K562 (cell line): ENCODE results near the gene CCSER1. TPM values are rescaled to one million over a fixed set of nuclear protein-coding genes. Genes with fewer than 3 reads are reported as not detected.

ENCODE experiments used
- HMBOX1 ChIP-seq: sonication (generic); IDR thresholded peaks from 2 replicates; pipeline ENCODE4 v1.6.1; 2016
- MEIS2 ChIP-seq: fragments of 450-650 bp; IDR thresholded peaks from 2 replicates; pipeline ENCODE4 v1.6.1; 2014; ENCODE audit warnings: mild to moderate bottlenecking; ENCODE audit not compliant: partially characterized antibody
- PHF20 ChIP-seq: fragments of 450-650 bp; IDR thresholded peaks from 2 replicates; pipeline ENCODE4 v1.6.1; 2018; ENCODE audit not compliant: partially characterized antibody
- PHF8 ChIP-seq: fragments of 200-600 bp; sonication (generic); IDR thresholded peaks from 2 replicates; pipeline ENCODE4 v1.6.1; 2012; ENCODE audit warnings: mixed run types, mild to moderate bottlenecking, inconsistent platforms, low read length, moderate library complexity, borderline replicate concordance
- PTTG1 ChIP-seq: fragments of 450-650 bp; IDR thresholded peaks from 2 replicates; pipeline ENCODE4 v1.6.1; 2016; ENCODE audit warnings: low read depth, mild to moderate bottlenecking, missing genetic modification characterization, missing compliant biosample characterization
- RBFOX2 ChIP-seq: fragments of 200-400 bp; formaldehyde crosslinking; IDR thresholded peaks from 2 replicates; pipeline ENCODE4 v1.6.1; 2017; ENCODE audit warnings: low read depth, mild to moderate bottlenecking, low read length, moderate library complexity
- RBM25 ChIP-seq: fragments of 200-400 bp; formaldehyde crosslinking; IDR thresholded peaks from 2 replicates; pipeline ENCODE4 v1.6.1; 2018; ENCODE audit warnings: low read length, low read depth, moderate library complexity; ENCODE audit not compliant: severe bottlenecking
- SRSF3 ChIP-seq: fragments of 200-400 bp; formaldehyde crosslinking; IDR thresholded peaks from 2 replicates; pipeline ENCODE4 v1.6.1; 2016; ENCODE audit warnings: mild to moderate bottlenecking, low read length, moderate library complexity; ENCODE audit not compliant: insufficient read depth
- ZBTB9 ChIP-seq: fragments of 450-650 bp; formaldehyde crosslinking; IDR thresholded peaks from 2 replicates; pipeline ENCODE4 v1.4.0; 2020; ENCODE audit warnings: mild to moderate bottlenecking, moderate library complexity
- ZNF282 ChIP-seq: sonication (generic); formaldehyde crosslinking; IDR thresholded peaks from 2 replicates; pipeline ENCODE4 v1.8.1; 2023; ENCODE audit warnings: missing genetic modification reagents
- ZNF512 ChIP-seq: IDR thresholded peaks from 2 replicates; pipeline ENCODE4 v1.6.1; 2016; ENCODE audit warnings: missing genetic modification characterization, missing compliant biosample characterization
- ZNF609 ChIP-seq: sonication (generic); formaldehyde crosslinking; IDR thresholded peaks from 2 replicates; pipeline ENCODE4 v1.8.1; 2023; ENCODE audit warnings: missing genetic modification reagents, mild to moderate bottlenecking, borderline replicate concordance
- polyA plus RNA-seq, 8 experiments: library from polyadenylated mRNA; depleted of rRNA in 4 of 8; stranded (reverse) in 5 of 8; unstranded in 3 of 8; fragments of >200 nt; fragmentation: Nextera tagmentation in 2 of 8; fragmentation: Illumina TruSeq in 1 of 8; extraction: Ambion mirVana in 2 of 8; extraction: Trizol in 1 of 8; gene quantifications; 2 replicates each; pipeline versions ENCODE4 v1.2.1 to v1.2.3, GENCODE V29; 2011 to 2014; ENCODE audit warnings: inconsistent platforms in 1 of 8, missing spikeins in 1 of 8
- total RNA-seq, 7 experiments: library from RNA; depleted of rRNA in 6 of 7; stranded (reverse); fragments of >200 nt in 6 of 7; fragmentation: Illumina TruSeq in 2 of 7; extraction: Trizol in 2 of 7; gene quantifications; 2 replicates each; pipeline versions ENCODE4 v1.2.1 to v1.2.3, GENCODE V29; 2011 to 2021; ENCODE audit warnings: low replicate concordance in 1 of 7

The CCSER1 gene
- total and polyA plus RNA-seq, 9 of the 15 experiments (the other 6 are each of a cell fraction or from before 2014, with no cell fraction given): not detected

GRCh38 chr4:90185416-90185815 lies 58.2 kb downstream of the CCSER1 start (continued):
- TF ChIP-seq ZNF609 (no peak), ZNF512 (no peak), RBFOX2 (no peak), RBM25 (no peak), PHF20 (no peak), ZBTB9 (CRISPR knock-in tag) (no peak), SRSF3 (no peak), MEIS2 (no peak), PTTG1 (tag) (no peak), PHF8 (no peak), HMBOX1 (no peak), ZNF282 (CRISPR knock-in tag) (no peak)
